Trophoblast cell (in vitro differentiated cells and primary cell): ENCODE data around the gene PTPRN2.

ENCODE experiments used
- DNase-seq, 2 donors: peaks; one replicate each; pipeline ENCODE4 v3.0.0-alpha.2; 2016
- H2AFZ ChIP-seq: 2 replicates; pipeline ENCODE4 v1.6.1; 2013; ENCODE audit warnings: low read length, moderate library complexity, mild to moderate bottlenecking; ENCODE audit not compliant: insufficient read depth, poor library complexity
- H2AK5ac ChIP-seq: 2 replicates; pipeline ENCODE4 v1.6.1; 2013; ENCODE audit warnings: mild to moderate bottlenecking, low read length
- H2BK120ac ChIP-seq: 2 replicates; pipeline ENCODE4 v1.6.1; 2013; ENCODE audit warnings: low read length, mild to moderate bottlenecking, moderate library complexity; ENCODE audit not compliant: insufficient read depth, poor library complexity
- H2BK12ac ChIP-seq: 2 replicates; pipeline ENCODE4 v1.6.1; 2013; ENCODE audit warnings: mild to moderate bottlenecking, low read length, moderate library complexity
- H2BK5ac ChIP-seq: 2 replicates; pipeline ENCODE4 v1.6.1; 2013; ENCODE audit warnings: low read length, low read depth, moderate library complexity, mild to moderate bottlenecking; ENCODE audit not compliant: poor library complexity
- H3K14ac ChIP-seq: 2 replicates; pipeline ENCODE4 v1.6.1; 2013; ENCODE audit warnings: mild to moderate bottlenecking, low read length
- H3K18ac ChIP-seq: 2 replicates; pipeline ENCODE4 v1.6.1; 2013; ENCODE audit warnings: mild to moderate bottlenecking, low read length
- H3K23ac ChIP-seq: 2 replicates; pipeline ENCODE4 v1.6.1; 2013; ENCODE audit warnings: low read length
- H3K27ac ChIP-seq: 2 replicates; pipeline ENCODE4 v1.5.1; 2013; ENCODE audit warnings: low read depth, mild to moderate bottlenecking, inconsistent platforms, low read length, moderate library complexity
- H3K27me3 ChIP-seq: 2 replicates; pipeline ENCODE4 v1.6.1; 2013; ENCODE audit warnings: inconsistent platforms, mild to moderate bottlenecking, low read length, moderate library complexity; ENCODE audit not compliant: insufficient read depth
- H3K36me3 ChIP-seq, 2 experiments: 1 replicate in 1 of 2; 2 replicates in 1 of 2; pipeline ENCODE4 v1.6.1; 2013; ENCODE audit warnings: low read length in 2 of 2, mild to moderate bottlenecking in 2 of 2, moderate library complexity in 1 of 2; ENCODE audit not compliant: insufficient read depth in 2 of 2, control insufficient read depth in 1 of 2
- H3K4ac ChIP-seq: 2 replicates; pipeline ENCODE4 v1.6.1; 2013; ENCODE audit warnings: low read depth, mild to moderate bottlenecking, low read length, moderate library complexity
- H3K4me1 ChIP-seq, 2 experiments: 1 replicate in 1 of 2; 2 replicates in 1 of 2; pipeline ENCODE4 v1.6.1; 2013; ENCODE audit warnings: low read length in 2 of 2, mild to moderate bottlenecking in 2 of 2, moderate library complexity in 1 of 2; ENCODE audit not compliant: insufficient read depth in 2 of 2, control insufficient read depth in 1 of 2
- H3K4me2 ChIP-seq: 2 replicates; pipeline ENCODE4 v1.6.1; 2013; ENCODE audit warnings: inconsistent platforms, mild to moderate bottlenecking, low read length, moderate library complexity
- H3K4me3 ChIP-seq: 2 replicates; pipeline ENCODE4 v1.5.1; 2013; ENCODE audit warnings: mild to moderate bottlenecking, low read depth, low read length, inconsistent platforms
- H3K79me1 ChIP-seq: one replicate; pipeline ENCODE4 v1.6.1; 2013; ENCODE audit warnings: low read length
- H3K79me2 ChIP-seq: 2 replicates; pipeline ENCODE4 v1.6.1; 2013; ENCODE audit warnings: low read length, mild to moderate bottlenecking; ENCODE audit not compliant: control insufficient read depth, insufficient read depth, poor library complexity
- H3K9ac ChIP-seq: 2 replicates; pipeline ENCODE4 v1.6.1; 2013; ENCODE audit warnings: mild to moderate bottlenecking, low read length
- H3K9me3 ChIP-seq: 2 replicates; pipeline ENCODE4 v1.6.1; 2013; ENCODE audit warnings: low read depth, mild to moderate bottlenecking, control low read depth, inconsistent platforms, low read length; ENCODE audit not compliant: insufficient read depth
- H4K12ac ChIP-seq: 2 replicates; pipeline ENCODE4 v1.6.1; 2013; ENCODE audit warnings: low read depth, mild to moderate bottlenecking, low read length, moderate library complexity
- H4K8ac ChIP-seq: 2 replicates; pipeline ENCODE4 v1.6.1; 2013; ENCODE audit warnings: low read depth, mild to moderate bottlenecking, low read length, moderate library complexity
- H4K91ac ChIP-seq: one replicate; pipeline ENCODE4 v1.6.1; 2013; ENCODE audit warnings: low read depth, mild to moderate bottlenecking, low read length, moderate library complexity
- WGBS: extraction: QIAGEN DNeasy Blood & Tissue Kit; methylation state at CpG from one replicate; pipeline ENCODE4 v1.1.7; 2013; ENCODE audit warnings: missing lambda C conversion rate; ENCODE audit not compliant: insufficient read length, insufficient coverage; ENCODE audit errors: extremely low coverage; 5-methylcytosine and 5-hydroxymethylcytosine counted together

PTPRN2 gene

DNA sequence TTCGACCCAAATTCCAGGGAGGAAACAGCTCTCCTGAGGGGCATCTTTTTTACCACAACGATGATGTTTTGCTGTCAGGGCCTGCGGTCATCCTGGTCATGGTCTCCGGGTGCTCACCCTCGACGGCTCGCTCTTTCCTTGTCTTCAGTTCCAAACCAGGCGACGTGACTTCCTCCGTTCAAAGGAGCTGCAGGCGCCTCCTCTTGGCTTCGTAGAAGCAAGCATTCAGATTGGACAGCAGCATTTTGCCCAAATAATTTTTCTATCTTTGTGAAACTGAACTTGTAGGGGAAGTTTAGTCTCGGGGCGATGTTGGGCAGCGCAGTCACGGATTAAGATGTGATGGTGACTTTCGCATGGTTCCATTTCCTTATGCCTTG lies 1042.0 kb downstream of the PTPRN2 start:
- Histone ChIP-seq H3K9me3 (peaks cover 9% of the 10 kb centered on the region), H2BK12ac (no peak overlapping the region), H3K27ac (no peak overlapping the region), H3K23ac (no peak overlapping the region), H2BK120ac (no peak overlapping the region), H3K4me1 (no peaks in the 10 kb centered on the region), H3K14ac (no peak overlapping the region), H3K79me2 (no peaks in the 10 kb centered on the region), H3K36me3 (no peaks in the 10 kb centered on the region), H4K8ac (no peak overlapping the region), H3K9ac (no peak overlapping the region), H2AK5ac (no peak overlapping the region), H3K27me3 (no peaks in the 10 kb centered on the region), H2BK5ac (no peak overlapping the region), H4K12ac (no peak overlapping the region), H4K91ac (no peak overlapping the region), H3K18ac (no peak overlapping the region), H3K79me1 (no peaks in the 10 kb centered on the region), H3K4me3 (no peak overlapping the region), H3K4ac (no peak overlapping the region), H3K4me2 (no peak overlapping the region), H2AFZ (no peak overlapping the region)
- whole genome bisulfite sequencing, result no CpG with 5 or more reads among the region's 17 CpGs
- DNase-seq, result no peak

GRCh38 chr7:157544980-157545680 lies 1042.5 kb downstream of the PTPRN2 start:
- peak overlapping the region; percentile 33 for H3K23ac ChIP-seq
- no peak overlapping the region for H2AFZ ChIP-seq
- no peak overlapping the region for H3K18ac ChIP-seq
- no peak overlapping the region for H3K4ac ChIP-seq
- peak overlapping the region; percentile 49 for H3K4me3 ChIP-seq
- H3K9ac ChIP-seq, result no peak overlapping the region
- no peak for DNase-seq
- no peak overlapping the region for H4K91ac ChIP-seq
- H2AK5ac ChIP-seq, result no peak overlapping the region
- no peaks in the 10 kb centered on the region for H3K79me1 ChIP-seq
- no peak overlapping the region for H3K4me2 ChIP-seq
- H3K27ac ChIP-seq, result no peak overlapping the region
- no peaks in the 10 kb centered on the region for H3K27me3 ChIP-seq
- no peak overlapping the region for H3K14ac ChIP-seq
- H3K79me2 ChIP-seq, result no peaks in the 10 kb centered on the region
- H4K12ac ChIP-seq, result no peak overlapping the region
- H3K36me3 ChIP-seq, result no peaks in the 10 kb centered on the region
- H2BK5ac ChIP-seq, result no peak overlapping the region
- H3K4me1 ChIP-seq, result no peaks in the 10 kb centered on the region
- no CpG with 5 or more reads among the region's 17 CpGs for WGBS
- peaks cover 9% of the 10 kb centered on the region for H3K9me3 ChIP-seq
- H2BK12ac ChIP-seq, result no peak overlapping the region
- H2BK120ac ChIP-seq, result no peak overlapping the region
- no peak overlapping the region for H4K8ac ChIP-seq

DNA sequence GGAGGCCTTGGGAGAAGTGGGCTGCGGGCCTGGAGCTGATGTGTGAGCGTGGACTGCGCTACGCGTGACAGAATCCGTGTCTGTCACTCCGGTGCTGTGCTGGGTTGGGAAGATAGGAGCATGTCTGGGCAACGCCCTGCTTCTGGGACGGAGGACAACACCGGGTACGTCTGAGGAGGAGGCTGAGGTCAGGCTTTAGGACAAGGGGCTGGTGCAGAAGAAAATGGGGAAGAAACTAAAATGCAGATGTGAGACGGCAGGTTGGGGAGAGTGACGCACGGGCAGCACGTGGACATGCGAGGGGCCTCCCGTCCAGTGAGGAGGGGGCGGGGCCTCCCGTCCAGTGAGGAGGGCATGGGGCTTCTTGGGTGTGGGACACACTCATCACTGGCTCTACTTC lies 1043.4 kb downstream of the PTPRN2 start:
- Histone ChIP-seq H2AFZ (no peak overlapping the region), H3K4ac (no peak overlapping the region), H3K79me2 (no peaks in the 10 kb centered on the region), H3K9ac (no peak overlapping the region), H3K9me3 (peaks cover 12% of the 10 kb centered on the region), H3K79me1 (no peaks in the 10 kb centered on the region), H3K4me1 (no peaks in the 10 kb centered on the region), H3K23ac (no peak overlapping the region), H2BK12ac (no peak overlapping the region), H2BK120ac (no peak overlapping the region), H3K18ac (no peak overlapping the region), H4K8ac (no peak overlapping the region), H3K4me2 (no peak overlapping the region), H3K27ac (no peak overlapping the region), H2BK5ac (no peak overlapping the region), H2AK5ac (no peak overlapping the region), H3K36me3 (no peaks in the 10 kb centered on the region), H3K14ac (no peak overlapping the region), H4K12ac (no peak overlapping the region), H3K27me3 (no peaks in the 10 kb centered on the region), H3K4me3 (no peak overlapping the region), H4K91ac (no peak overlapping the region)
- DNase-seq, result no peak
- no CpG with 5 or more reads among the region's 19 CpGs for WGBS

GRCh38 chr7:157543791-157544190 lies 1043.8 kb downstream of the PTPRN2 start:
- Histone ChIP-seq H3K79me2 (no peaks in the 10 kb centered on the region), H4K12ac (no peak overlapping the region), H3K9ac (no peak overlapping the region), H3K4me2 (no peak overlapping the region), H3K79me1 (no peaks in the 10 kb centered on the region), H2AFZ (no peak overlapping the region), H3K18ac (no peak overlapping the region), H3K4ac (no peak overlapping the region), H3K27ac (no peak overlapping the region), H3K4me1 (no peaks in the 10 kb centered on the region), H4K91ac (no peak overlapping the region), H3K27me3 (no peaks in the 10 kb centered on the region), H3K23ac (no peak overlapping the region), H2BK120ac (no peak overlapping the region), H3K9me3 (peaks cover 12% of the 10 kb centered on the region), H3K36me3 (no peaks in the 10 kb centered on the region), H3K4me3 (no peak overlapping the region), H4K8ac (no peak overlapping the region), H2BK5ac (no peak overlapping the region), H2AK5ac (no peak overlapping the region), H3K14ac (no peak overlapping the region), H2BK12ac (no peak overlapping the region)
- no peak for DNase-seq
- WGBS, result over 99% methylated on average over 9 of the region's 12 CpGs
